DOHH2 (cell line): ENCODE measurements around the gene MTFP1.
"Not testable (repeated sequence)": the region's sequence is repeated elsewhere in the genome, so short reads cannot be mapped to it uniquely, and the experiment has no call there.

Experiments used
- H3F3A ChIP-seq: fragments of 200-600 bp; sonication (generic), shearing (Covaris generic); 2 replicates; pipeline ENCODE4 v1.6.0; 2016; ENCODE audit warnings: antibody characterized with exemption, mild to moderate bottlenecking; ENCODE audit not compliant: control insufficient read depth, insufficient read depth
- H3K27ac ChIP-seq: fragments of 200-600 bp; sonication (generic); 2 replicates; pipeline ENCODE4 v1.5.1; 2014; ENCODE audit warnings: low read depth, mild to moderate bottlenecking, low read length, moderate library complexity
- H3K27me3 ChIP-seq: fragments of 200-600 bp; sonication (generic); 2 replicates; pipeline ENCODE4 v1.6.1; 2014; ENCODE audit warnings: mild to moderate bottlenecking, low read length, mixed read lengths; ENCODE audit not compliant: control insufficient read depth
- H3K36me3 ChIP-seq: fragments of 200-600 bp; sonication (generic); 2 replicates; pipeline ENCODE4 v1.6.1; 2014; ENCODE audit warnings: mild to moderate bottlenecking, low read length, moderate library complexity, mixed read lengths; ENCODE audit not compliant: control insufficient read depth
- H3K4me1 ChIP-seq: fragments of 200-600 bp; sonication (generic); 2 replicates; pipeline ENCODE4 v1.6.1; 2014; ENCODE audit warnings: mild to moderate bottlenecking, low read length, mixed read lengths; ENCODE audit not compliant: control insufficient read depth
- H3K4me2 ChIP-seq: fragments of 200-600 bp; sonication (generic); 2 replicates; pipeline ENCODE4 v1.6.0; 2014; ENCODE audit warnings: mild to moderate bottlenecking, low read length, moderate library complexity
- H3K4me3 ChIP-seq: fragments of 200-600 bp; sonication (generic); 2 replicates; pipeline ENCODE4 v1.5.1; 2014; ENCODE audit warnings: mild to moderate bottlenecking, low read length, mixed read lengths
- H3K79me2 ChIP-seq: fragments of 200-600 bp; sonication (generic); 2 replicates; pipeline ENCODE4 v1.6.1; 2014; ENCODE audit warnings: mild to moderate bottlenecking, low read length, mixed read lengths; ENCODE audit not compliant: control insufficient read depth
- H3K9me2 ChIP-seq: fragments of 200-600 bp; sonication (generic); replicated peaks from 2 replicates; pipeline ENCODE4 v1.6.1; 2014; ENCODE audit warnings: mild to moderate bottlenecking, low read length, mixed read lengths; ENCODE audit not compliant: control insufficient read depth
- H3K9me3 ChIP-seq: fragments of 200-600 bp; sonication (generic); 2 replicates; pipeline ENCODE4 v1.6.1; 2014; ENCODE audit warnings: antibody characterized with exemption, low read length, mixed read lengths; ENCODE audit not compliant: control insufficient read depth, insufficient read depth
- H4K20me1 ChIP-seq: fragments of 200-600 bp; sonication (generic); 2 replicates; pipeline ENCODE4 v1.6.0; 2014; ENCODE audit warnings: low read depth, mild to moderate bottlenecking, antibody characterized with exemption, low read length, moderate library complexity; ENCODE audit not compliant: control insufficient read depth, insufficient read depth
- EZH2phosphoT487 ChIP-seq: fragments of 200-600 bp; sonication (generic); IDR thresholded peaks from 2 replicates; pipeline ENCODE4 v1.6.1; 2017; ENCODE audit warnings: borderline replicate concordance, mild to moderate bottlenecking, antibody characterized with exemption, low read length, moderate library complexity, mixed read lengths
- TF ChIP-seq, protein P1 (sequence below): fragments of 200-600 bp; sonication (generic); IDR thresholded peaks from one replicate; pipeline ENCODE4 v1.5.1; 2014; ENCODE audit warnings: antibody characterized with exemption, mild to moderate bottlenecking, low read depth, low read length; ENCODE audit not compliant: poor library complexity, severe bottlenecking

MTFP1 gene

DNA sequence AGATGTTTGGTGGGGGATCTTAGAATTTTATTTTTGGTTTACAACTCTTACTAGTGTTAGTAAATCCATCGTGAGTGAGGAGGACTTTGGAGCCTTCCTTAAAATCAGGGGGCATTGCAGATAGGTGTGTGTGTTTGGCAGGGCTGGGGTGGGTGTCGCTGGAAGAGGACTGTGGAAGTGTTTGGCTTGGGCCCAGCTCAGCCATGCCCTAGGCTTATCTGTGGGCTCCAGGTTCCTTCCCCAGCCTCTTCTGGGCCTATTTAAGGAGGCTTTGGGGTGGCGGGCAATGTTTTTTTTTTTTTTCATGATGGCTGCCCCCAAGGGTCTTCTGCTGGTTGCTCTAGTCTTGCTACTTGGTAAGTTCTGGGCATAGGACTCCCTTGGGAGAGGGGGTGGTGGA, 22.1 kb downstream of the MTFP1 start:
- H3K27me3 ChIP-seq: peaks cover 7% of the 10 kb centered on the region

DNA sequence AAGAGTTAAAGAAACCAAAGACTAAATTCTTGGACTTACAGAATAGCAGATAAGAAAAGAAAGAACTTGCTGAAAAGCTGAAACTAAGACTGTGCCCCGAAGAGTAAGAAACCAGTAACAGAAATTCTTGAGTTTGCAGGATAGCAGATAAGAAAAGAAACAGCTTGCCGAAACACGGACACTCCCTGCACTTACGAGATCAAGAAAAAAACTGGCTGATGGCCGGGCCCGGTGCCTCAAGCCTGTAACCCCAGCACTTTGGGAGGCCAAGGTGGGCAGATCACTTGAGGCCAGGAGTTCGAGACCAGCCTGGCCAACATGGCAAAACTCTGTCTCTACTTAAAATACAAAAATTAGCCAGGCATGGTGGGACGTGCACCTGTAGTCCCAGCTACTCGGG, 25.9 kb downstream of the MTFP1 start:
- H3K9me3 ChIP-seq, H3F3A ChIP-seq, H3K36me3 ChIP-seq, H3K79me2 ChIP-seq, H3K4me1 ChIP-seq, H4K20me1 ChIP-seq, H3K4me3 ChIP-seq, H3K27ac ChIP-seq, H3K27me3 ChIP-seq, H3K9me2 ChIP-seq, H3K4me2 ChIP-seq: not testable (repeated sequence)

More for the DNA sequence above, 22.1 kb downstream of the MTFP1 start:
- no peak overlapping the region for H3K27ac ChIP-seq
- no peaks in the 10 kb centered on the region for H3K9me3 ChIP-seq
- H4K20me1 ChIP-seq: no peaks in the 10 kb centered on the region
- TF ChIP-seq EZH2phosphoT487: no peak
- TF ChIP-seq, protein P1, sequence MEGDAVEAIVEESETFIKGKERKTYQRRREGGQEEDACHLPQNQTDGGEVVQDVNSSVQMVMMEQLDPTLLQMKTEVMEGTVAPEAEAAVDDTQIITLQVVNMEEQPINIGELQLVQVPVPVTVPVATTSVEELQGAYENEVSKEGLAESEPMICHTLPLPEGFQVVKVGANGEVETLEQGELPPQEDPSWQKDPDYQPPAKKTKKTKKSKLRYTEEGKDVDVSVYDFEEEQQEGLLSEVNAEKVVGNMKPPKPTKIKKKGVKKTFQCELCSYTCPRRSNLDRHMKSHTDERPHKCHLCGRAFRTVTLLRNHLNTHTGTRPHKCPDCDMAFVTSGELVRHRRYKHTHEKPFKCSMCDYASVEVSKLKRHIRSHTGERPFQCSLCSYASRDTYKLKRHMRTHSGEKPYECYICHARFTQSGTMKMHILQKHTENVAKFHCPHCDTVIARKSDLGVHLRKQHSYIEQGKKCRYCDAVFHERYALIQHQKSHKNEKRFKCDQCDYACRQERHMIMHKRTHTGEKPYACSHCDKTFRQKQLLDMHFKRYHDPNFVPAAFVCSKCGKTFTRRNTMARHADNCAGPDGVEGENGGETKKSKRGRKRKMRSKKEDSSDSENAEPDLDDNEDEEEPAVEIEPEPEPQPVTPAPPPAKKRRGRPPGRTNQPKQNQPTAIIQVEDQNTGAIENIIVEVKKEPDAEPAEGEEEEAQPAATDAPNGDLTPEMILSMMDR: no peak
- peaks cover 18% of the 10 kb centered on the region for H3K4me1 ChIP-seq
- H3F3A ChIP-seq: no peaks in the 10 kb centered on the region
- no peak overlapping the region for H3K4me2 ChIP-seq
- H3K9me2 ChIP-seq: no peaks in the 10 kb centered on the region
- H3K79me2 ChIP-seq: no peaks in the 10 kb centered on the region
- no peaks in the 10 kb centered on the region for H3K36me3 ChIP-seq
- H3K4me3 ChIP-seq: no peak overlapping the region

DNA sequence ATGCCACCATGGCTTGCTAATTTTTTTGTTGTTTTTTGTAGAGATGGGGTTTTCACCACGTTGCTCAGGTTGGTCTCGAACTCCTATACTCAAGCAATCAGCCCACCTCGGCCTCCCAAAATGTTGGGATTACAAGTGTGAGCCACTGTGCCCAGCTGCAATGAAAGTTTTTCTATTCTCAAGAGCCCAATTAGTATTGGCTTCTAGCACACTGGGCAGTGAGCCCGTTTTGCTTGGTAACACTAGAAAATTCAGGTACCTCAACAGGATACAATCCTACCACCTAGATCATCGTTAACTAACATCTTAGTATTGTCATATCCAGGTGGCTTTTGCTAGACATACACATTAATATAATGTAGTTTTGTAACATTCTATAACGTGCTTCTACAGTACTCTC, 27.3 kb downstream of the MTFP1 start:
- Histone ChIP-seq H3K36me3 (no peaks in the 10 kb centered on the region), H3K4me3 (no peak overlapping the region), H3K27ac (no peak overlapping the region), H4K20me1 (no peaks in the 10 kb centered on the region), H3K4me2 (no peak overlapping the region), H3F3A (no peaks in the 10 kb centered on the region), H3K27me3 (peaks cover 8% of the 10 kb centered on the region; the same call in 1 of the 2 replicates), H3K4me1 (no peaks in the 10 kb centered on the region), H3K79me2 (no peaks in the 10 kb centered on the region), H3K9me3 (no peaks in the 10 kb centered on the region), H3K9me2 (no peaks in the 10 kb centered on the region)
- TF ChIP-seq EZH2phosphoT487: no peak
- TF ChIP-seq, protein P1: no peak

DNA sequence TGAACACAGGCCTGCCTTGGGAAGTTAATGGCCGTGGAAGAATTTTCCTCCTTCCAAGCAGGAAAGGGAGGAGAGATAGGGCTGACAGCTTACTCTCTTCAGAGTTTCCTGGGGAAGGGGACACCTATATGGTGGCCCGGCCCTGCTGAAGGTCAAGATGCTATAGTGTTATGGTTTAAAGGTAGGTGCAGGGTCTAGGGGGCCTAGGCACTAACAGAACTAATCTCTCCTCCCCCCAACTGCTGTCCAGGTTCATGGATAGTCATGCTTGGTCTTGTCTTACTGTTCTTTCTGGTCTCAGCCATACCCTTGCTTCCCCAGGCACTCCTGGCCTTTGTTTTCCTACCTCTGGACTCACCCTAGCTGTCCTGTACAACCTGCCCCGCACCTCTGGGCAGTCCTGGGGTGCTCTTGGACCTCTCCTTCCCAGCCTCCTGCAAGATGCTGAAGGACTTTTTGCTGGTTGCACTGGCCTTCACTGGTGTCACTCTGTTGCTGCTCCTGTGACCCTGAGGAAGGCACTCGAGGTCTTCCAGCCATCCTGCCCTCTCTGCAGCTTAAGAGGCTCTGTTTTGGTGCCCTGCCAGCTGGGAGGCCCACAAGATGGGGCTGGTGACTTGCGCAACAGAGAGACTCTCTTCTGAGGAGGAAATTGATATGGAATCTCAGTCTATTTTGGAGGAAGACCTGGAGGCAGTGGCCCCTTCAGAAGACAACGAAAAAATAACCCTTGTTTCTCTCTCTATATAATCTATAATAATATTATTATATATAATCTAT, 28.4 kb downstream of the MTFP1 start:
- H3K4me1 ChIP-seq: no peaks in the 10 kb centered on the region
- no peak overlapping the region for H3K4me3 ChIP-seq
- no peaks in the 10 kb centered on the region for H3K9me2 ChIP-seq
- no peak overlapping the region for H3K27ac ChIP-seq
- H4K20me1 ChIP-seq: no peaks in the 10 kb centered on the region
- H3K36me3 ChIP-seq: no peaks in the 10 kb centered on the region
- H3K4me2 ChIP-seq: no peak overlapping the region
- H3K79me2 ChIP-seq: no peaks in the 10 kb centered on the region
- H3K9me3 ChIP-seq: no peaks in the 10 kb centered on the region
- H3K27me3 ChIP-seq: peaks cover 10% of the 10 kb centered on the region; the same call in 1 of the 2 replicates
- no peak for TF ChIP-seq EZH2phosphoT487
- TF ChIP-seq, protein P1: no peak
- no peaks in the 10 kb centered on the region for H3F3A ChIP-seq
